Panc1 (cell line): ENCODE results near the gene FILIP1L. TPM values are rescaled to one million over a fixed set of nuclear protein-coding genes. Genes with fewer than 3 reads are reported as not detected.

ENCODE experiments used
- ATAC-seq: fragments of 200-7000 bp; cut with Tn5 transposase; 2 replicates; pipeline ENCODE4 v1.9.1; 2020; ENCODE audit warnings: mild to moderate bottlenecking, moderate library complexity
- BruUV-seq: library from RNA; stranded (reverse); fragments of 400-500 nt; replicated peaks from 2 replicates; lab custom pipeline; 2021; lab: Mats Ljungman, UMichigan
- CTCF ChIA-PET: fragments of 300-600 bp; sonication (Branson Sonifier 250); formaldehyde crosslinking; loops from one replicate; lab custom pipeline; 2022; ENCODE audit warnings: antibody characterized with exemption; lab: Charles Lee
- POLR2A ChIA-PET: fragments of 300-600 bp; sonication (Branson Sonifier 250); formaldehyde crosslinking; loops from one replicate; lab custom pipeline; 2022; ENCODE audit warnings: antibody characterized with exemption; lab: Charles Lee
- DNase-seq: peaks from one replicate; pipeline ENCODE4 v3.0.0-alpha.2; 2010; ENCODE audit warnings: low read depth, low spot score
- H3K27ac ChIP-seq: 2 replicates; pipeline ENCODE4 v1.5.1; 2011; ENCODE audit warnings: mild to moderate bottlenecking, low read length, inconsistent platforms
- H3K27me3 ChIP-seq: fragments of 200-500 bp; sonication (Bioruptor generic); 2 replicates; pipeline ENCODE4 v1.6.0; 2014; ENCODE audit warnings: low read length, inconsistent platforms; ENCODE audit not compliant: control insufficient read depth, insufficient read depth
- H3K36me3 ChIP-seq: fragments of 200-500 bp; sonication (Bioruptor generic); 2 replicates; pipeline ENCODE4 v1.5.1; 2014; ENCODE audit warnings: inconsistent platforms, mild to moderate bottlenecking, low read length, moderate library complexity; ENCODE audit not compliant: control insufficient read depth, insufficient read depth
- H3K4me1 ChIP-seq: 2 replicates; pipeline ENCODE4 v1.5.1; 2011; ENCODE audit warnings: inconsistent platforms, mild to moderate bottlenecking, low read length, moderate library complexity; ENCODE audit not compliant: control insufficient read depth, insufficient read depth
- H3K4me3 ChIP-seq, 2 experiments: 2 replicates each; pipeline ENCODE4 v1.5.1; 2011 to 2012; ENCODE audit warnings: low read depth in 2 of 2, low read length in 2 of 2, mild to moderate bottlenecking in 2 of 2, inconsistent platforms in 1 of 2, moderate library complexity in 1 of 2
- H3K9me3 ChIP-seq: fragments of 200-500 bp; sonication (Bioruptor generic); 2 replicates; pipeline ENCODE4 v1.5.1; 2014; ENCODE audit warnings: low read depth, mild to moderate bottlenecking, inconsistent platforms, low read length, moderate library complexity; ENCODE audit not compliant: control insufficient read depth, insufficient read depth
- CTCF ChIP-seq: fragments of 450-650 bp; IDR thresholded peaks from 2 replicates; pipeline ENCODE4 v1.5.1; 2017; ENCODE audit warnings: mild to moderate bottlenecking
- POLR2AphosphoS5 ChIP-seq: IDR thresholded peaks from 2 replicates; pipeline ENCODE4 v1.6.1; 2012; ENCODE audit warnings: mild to moderate bottlenecking, low read depth, low read length, moderate library complexity
- REST ChIP-seq, 2 experiments: IDR thresholded peaks; 2 replicates each; pipeline ENCODE4 v1.6.1; 2011 to 2012; ENCODE audit warnings: low read depth in 2 of 2, control low read depth in 1 of 2, low read length in 1 of 2, mild to moderate bottlenecking in 1 of 2, moderate library complexity in 1 of 2; ENCODE audit not compliant: insufficient read depth in 1 of 2
- SIN3A ChIP-seq: IDR thresholded peaks from 2 replicates; pipeline ENCODE4 v1.6.1; 2012; ENCODE audit warnings: low read depth, mild to moderate bottlenecking, low read length, moderate library complexity, borderline replicate concordance; ENCODE audit not compliant: insufficient read depth
- TCF7L2 ChIP-seq: IDR thresholded peaks from 2 replicates; pipeline ENCODE4 v1.6.1; 2011; ENCODE audit warnings: mild to moderate bottlenecking, low read depth, low read length, inconsistent platforms
- in situ Hi-C: cut with HindIII; loops from 2 replicates; pipeline ENCODE4 v1.10.0; 2016; ENCODE audit warnings: low sequenced_read_pairs, low pct_unique_long_range_greater_than_20kb
- intact Hi-C: fragments of 100-400 bp; cut with micrococcal nuclease; formaldehyde crosslinking; loops from one replicate; pipeline ENCODE4 v1.10.0; 2022; ENCODE audit not compliant: unreplicated experiment
- total RNA-seq: library from RNA; stranded (reverse); gene quantifications from one replicate; pipeline ENCODE4 v1.2.1, GENCODE V29; 2021; ENCODE audit not compliant: unreplicated experiment

Gene FILIP1L
- total RNA-seq, 1 experiment from 2014 or later = 3.2 TPM

- TF ChIP-seq TCF7L2 (no peak), CTCF (no peak), SIN3A (no peak), REST (IDR thresholded peaks at IDR 0.05; ENCODE audit: insufficient read depth in 1 of 2, low read depth in 2 of 2, low read length in 1 of 2) (no peak), POLR2AphosphoS5 (no peak)
- no peak for ATAC-seq
- ChIA-PET POLR2A (no interaction called here), CTCF (no interaction called here)
- no peaks in the 10 kb centered on the region for H3K36me3 ChIP-seq
- no peaks in the 10 kb centered on the region for H3K9me3 ChIP-seq
- H3K27me3 ChIP-seq = no peaks in the 10 kb centered on the region
- in situ Hi-C loops = no loop called here
- BruUV-seq = no TSS peak
- intact Hi-C loops = no loop called here
- H3K4me3 ChIP-seq = no peak overlapping the region
- peak overlapping the region; percentile 1; the same call in 1 of the 2 replicates for H3K27ac ChIP-seq
- H3K4me1 ChIP-seq = peaks cover 5% of the 10 kb centered on the region; the same call in 1 of the 2 replicates
- no peak for DNase-seq
Observed at GRCh38 chr3:100032243-100032642, 82.1 kb downstream of the FILIP1L start.

GRCh38 chr3:100030914-100031425 lies 83.3 kb downstream of the FILIP1L start:
- TF ChIP-seq CTCF = no peak
- TF ChIP-seq POLR2AphosphoS5 = no peak
- TF ChIP-seq SIN3A = no peak
- TF ChIP-seq REST (IDR thresholded peaks at IDR 0.05; ENCODE audit: insufficient read depth in 1 of 2, low read depth in 2 of 2, low read length in 1 of 2) = no peak
- TF ChIP-seq TCF7L2 = no peak
- intact Hi-C loops = no loop called here
- no peaks in the 10 kb centered on the region for H3K27me3 ChIP-seq
- BruUV-seq = no TSS peak
- no peak overlapping the region; the same call in 1 of the 2 replicates for H3K27ac ChIP-seq
- in situ Hi-C loops = no loop called here
- ChIA-PET POLR2A (no interaction called here), CTCF (no interaction called here)
- peaks cover 5% of the 10 kb centered on the region; the same call in 1 of the 2 replicates for H3K4me1 ChIP-seq
- H3K36me3 ChIP-seq = no peaks in the 10 kb centered on the region
- no peaks in the 10 kb centered on the region for H3K9me3 ChIP-seq
- no peak for DNase-seq
- no peak overlapping the region for H3K4me3 ChIP-seq
- no peak for ATAC-seq
